HCT116 (cell line): ENCODE data around the gene EGFR. TPM values are rescaled to one million over a fixed set of nuclear protein-coding genes. Genes with fewer than 3 reads are reported as not detected.

ENCODE experiments used
- ATAC-seq: fragments of 200-7000 bp; cut with Tn5 transposase; 2 replicates; pipeline ENCODE4 v1.9.1; 2020; ENCODE audit warnings: mild to moderate bottlenecking, moderate library complexity
- BruUV-seq: library from RNA; stranded (reverse); fragments of 400-500 nt; replicated peaks from 2 replicates; lab custom pipeline; 2021; lab: Mats Ljungman, UMichigan
- CTCF ChIA-PET: fragments of 300-600 bp; sonication (Branson Sonifier 250); formaldehyde crosslinking; loops from one replicate; lab custom pipeline; 2021; ENCODE audit warnings: antibody characterized with exemption; lab: Charles Lee
- POLR2A ChIA-PET: fragments of 300-600, 350-600 bp; sonication (Branson Sonifier 250); formaldehyde crosslinking; loops from one replicate; lab custom pipeline; 2021; ENCODE audit warnings: antibody characterized with exemption; lab: Charles Lee
- RAD21 ChIA-PET, 2 experiments: fragments of 300-600 bp; sonication (Branson Sonifier 250); formaldehyde crosslinking; loops; one replicate each; lab custom pipeline; 2023; ENCODE audit warnings: low total read pairs in 2 of 2; ENCODE audit not compliant: uncharacterized antibody in 2 of 2, unreplicated experiment in 2 of 2, low non-redundant PET in 1 of 2; lab: Charles Lee
- DNase-seq: peaks from one replicate; pipeline ENCODE4 v3.0.0-alpha.2; 2010; ENCODE audit warnings: low read depth, low spot score
- H2AFZ ChIP-seq: fragments of 200-600 bp; shearing (Covaris generic), sonication (generic); 2 replicates; pipeline ENCODE4 v1.6.1; 2017; ENCODE audit warnings: low read depth, mixed run types, mixed read lengths, antibody characterized with exemption, low read length; ENCODE audit not compliant: poor library complexity, severe bottlenecking
- H3K27ac ChIP-seq: 2 replicates; pipeline ENCODE4 v1.5.1; 2012; ENCODE audit warnings: low read depth, low read length
- H3K27me3 ChIP-seq: fragments of 200-600 bp; sonication (generic); 2 replicates; pipeline ENCODE4 v1.6.1; 2016; ENCODE audit warnings: mixed run types, low read length, mixed read lengths; ENCODE audit not compliant: insufficient read depth
- H3K36me3 ChIP-seq, 2 experiments: fragments of 200-500 bp in 1 of 2; fragments of 200-600 bp in 1 of 2; sonication (Bioruptor generic) in 1 of 2; sonication (generic) in 1 of 2; 2 replicates each; pipeline versions ENCODE4 v1.5.1 to v1.6.1; 2014 to 2016; ENCODE audit warnings: low read length in 2 of 2, inconsistent platforms in 1 of 2, mixed read lengths in 1 of 2, mixed run types in 1 of 2; ENCODE audit not compliant: insufficient read depth in 2 of 2, control insufficient read depth in 1 of 2
- H3K4me1 ChIP-seq, 2 experiments: fragments of 200-600 bp in 1 of 2; sonication (generic) in 1 of 2; 2 replicates each; pipeline versions ENCODE4 v1.5.1 to v1.6.1; 2012 to 2017; ENCODE audit warnings: low read length in 2 of 2, inconsistent platforms in 1 of 2, mild to moderate bottlenecking in 1 of 2, mixed read lengths in 1 of 2, mixed run types in 1 of 2, moderate library complexity in 1 of 2; ENCODE audit not compliant: insufficient read depth in 2 of 2, control insufficient read depth in 1 of 2
- H3K4me2 ChIP-seq: fragments of 200-600 bp; sonication (generic); 2 replicates; pipeline ENCODE4 v1.6.1; 2017; ENCODE audit warnings: mixed run types, low read length, mixed read lengths
- H3K4me3 ChIP-seq, 2 experiments: fragments of 200-600 bp in 1 of 2; sonication (generic) in 1 of 2; replicated peaks in 1 of 2; 2 replicates each; pipeline ENCODE4 v1.5.1; 2011 to 2016; ENCODE audit warnings: low read length in 2 of 2, control low read depth in 1 of 2, low read depth in 1 of 2, mild to moderate bottlenecking in 1 of 2, mixed read lengths in 1 of 2, mixed run types in 1 of 2
- H3K79me2 ChIP-seq: fragments of 200-600 bp; sonication (generic); 2 replicates; pipeline ENCODE4 v1.6.1; 2017; ENCODE audit warnings: mild to moderate bottlenecking, mixed run types, low read length, moderate library complexity, mixed read lengths; ENCODE audit not compliant: insufficient read depth
- H3K9ac ChIP-seq: fragments of 200-600 bp; sonication (generic); 2 replicates; pipeline ENCODE4 v1.6.1; 2016; ENCODE audit warnings: low read length, mixed read lengths
- H3K9me2 ChIP-seq: fragments of 200-600 bp; sonication (generic), shearing (Covaris generic); 2 replicates; pipeline ENCODE4 v1.6.1; 2017; ENCODE audit warnings: mixed run types, mild to moderate bottlenecking, moderate library complexity; ENCODE audit not compliant: insufficient read depth
- H3K9me3 ChIP-seq, 2 experiments: fragments of 200-500 bp in 1 of 2; fragments of 200-600 bp in 1 of 2; sonication (Bioruptor generic) in 1 of 2; sonication (generic) in 1 of 2; 2 replicates each; pipeline ENCODE4 v1.6.1; 2014 to 2017; ENCODE audit warnings: low read length in 2 of 2, mixed read lengths in 2 of 2, inconsistent platforms in 1 of 2, low read depth in 1 of 2, mild to moderate bottlenecking in 1 of 2, mixed run types in 1 of 2, moderate library complexity in 1 of 2; ENCODE audit not compliant: control insufficient read depth in 1 of 2, insufficient read depth in 1 of 2
- H4K20me1 ChIP-seq: fragments of 200-600 bp; sonication (generic), shearing (Covaris generic); 2 replicates; pipeline ENCODE4 v1.6.1; 2017; ENCODE audit warnings: mixed run types, mild to moderate bottlenecking, moderate library complexity; ENCODE audit not compliant: insufficient read depth
- ATF3 ChIP-seq: IDR thresholded peaks from 2 replicates; pipeline ENCODE4 v1.6.1; 2012
- CBX3 ChIP-seq: IDR thresholded peaks from 2 replicates; pipeline ENCODE4 v1.6.1; 2012; ENCODE audit warnings: low read depth
- CEBPB ChIP-seq: IDR thresholded peaks from 2 replicates; pipeline ENCODE4 v1.6.1; 2012; ENCODE audit warnings: low read depth
- CTCF ChIP-seq, 3 experiments: fragments of 200-600 bp in 1 of 3; sonication (generic) in 1 of 3; IDR thresholded peaks in 2 of 3; conservative IDR thresholded peaks in 1 of 3; 2 replicates each; pipeline ENCODE4 v1.5.1; 2012 to 2017; ENCODE audit warnings: low read depth in 2 of 3, low read length in 2 of 3, antibody characterized with exemption in 1 of 3, borderline replicate concordance in 1 of 3, control low read depth in 1 of 3, mild to moderate bottlenecking in 1 of 3, mixed read lengths in 1 of 3, mixed run types in 1 of 3, moderate library complexity in 1 of 3; ENCODE audit not compliant: insufficient read depth in 1 of 3
- EGR1 ChIP-seq: IDR thresholded peaks from 2 replicates; pipeline ENCODE4 v1.6.1; 2012; ENCODE audit warnings: low read depth
- ELF1 ChIP-seq: IDR thresholded peaks from 2 replicates; pipeline ENCODE4 v1.6.1; 2012; ENCODE audit warnings: low read depth, borderline replicate concordance
- EZH2phosphoT487 ChIP-seq: fragments of 200-600 bp; IDR thresholded peaks from 2 replicates; pipeline ENCODE4 v1.6.1; 2018; ENCODE audit warnings: antibody characterized with exemption, borderline replicate concordance
- JUND ChIP-seq: IDR thresholded peaks from 2 replicates; pipeline ENCODE4 v1.6.1; 2012
- POLR2A ChIP-seq: IDR thresholded peaks from 2 replicates; pipeline ENCODE4 v1.7.0; 2011; ENCODE audit warnings: borderline replicate concordance; ENCODE audit not compliant: insufficient read depth, insufficient read length; ENCODE audit errors: extremely low read depth
- RAD21 ChIP-seq: IDR thresholded peaks from 2 replicates; pipeline ENCODE4 v1.6.1; 2012; ENCODE audit warnings: low read depth, mild to moderate bottlenecking
- SIN3A ChIP-seq: IDR thresholded peaks from 2 replicates; pipeline ENCODE4 v1.6.1; 2012; ENCODE audit warnings: low read depth
- SP1 ChIP-seq: IDR thresholded peaks from 2 replicates; pipeline ENCODE4 v1.6.1; 2012; ENCODE audit warnings: low read depth
- SRF ChIP-seq: IDR thresholded peaks from 2 replicates; pipeline ENCODE4 v1.6.1; 2012; ENCODE audit warnings: low read depth
- TCF7L2 ChIP-seq: IDR thresholded peaks from 2 replicates; pipeline ENCODE4 v1.7.0; 2011; ENCODE audit warnings: borderline replicate concordance, inconsistent platforms; ENCODE audit not compliant: insufficient read depth, insufficient read length; ENCODE audit errors: extremely low read depth
- ZFX ChIP-seq: fragments of 450-650 bp; IDR thresholded peaks from 2 replicates; pipeline ENCODE4 v1.6.1; 2017
- ZNF274 ChIP-seq: fragments of 200-500 bp; sonication (Bioruptor generic); IDR thresholded peaks from 2 replicates; pipeline ENCODE4 v1.6.1; 2014; ENCODE audit warnings: mild to moderate bottlenecking, low read depth, low read length, inconsistent platforms
- intact Hi-C: fragments of 100-400 bp; cut with micrococcal nuclease; formaldehyde crosslinking; loops from 2 replicates; pipeline ENCODE4 v1.10.0; 2022
- total RNA-seq: library from RNA; stranded (reverse); gene quantifications from one replicate; pipeline ENCODE4 v1.2.1, GENCODE V29; 2021; ENCODE audit not compliant: unreplicated experiment
- TF ChIP-seq, protein P1 (sequence below): IDR thresholded peaks from 2 replicates; pipeline ENCODE4 v1.6.1; 2011; ENCODE audit warnings: mild to moderate bottlenecking, low read length, moderate library complexity; ENCODE audit not compliant: insufficient replicate concordance; ENCODE audit errors: extremely low read depth
- TF ChIP-seq, protein P2 (sequence below): IDR thresholded peaks from 2 replicates; pipeline ENCODE4 v1.6.1; 2012

The EGFR gene
- total RNA-seq, 1 experiment from 2014 or later, result 71.5 TPM

DNA sequence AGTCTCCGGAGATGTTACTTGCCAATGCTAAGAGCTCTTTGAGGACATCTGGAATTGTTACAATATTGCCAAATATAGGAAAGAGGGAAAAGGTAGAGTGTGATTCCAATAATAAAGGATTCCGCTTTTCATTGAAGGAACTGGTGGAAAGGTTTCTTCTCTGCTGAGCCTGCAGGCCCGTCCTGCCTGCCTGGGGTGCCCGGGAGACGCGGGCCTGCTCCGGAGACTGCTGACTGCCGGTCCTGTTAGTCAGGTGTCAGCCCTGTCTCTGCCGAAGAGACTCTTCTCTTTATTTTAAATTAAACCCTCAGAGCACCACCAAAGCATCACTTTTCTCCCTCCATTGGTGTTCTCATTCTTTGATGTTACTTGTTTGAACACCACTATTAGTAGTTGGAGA lies 2.2 kb downstream of the EGFR start:
- RAD21 ChIA-PET, result interaction anchor here in 1 of 2 experiments (0.7 kb wide), 1 partner anchor 86 kb away, joined by 3 read pairs; no protein-coding TSS in a partner anchor
- Histone ChIP-seq H4K20me1 (0 out of 2 replicates have a peak, but pooled peaks cover 4% of the 10 kb centered on the region), H3K4me1 (peaks cover 12 to 17% of the 10 kb centered on the region in 2 experiments)
- TF ChIP-seq ATF3 (no peak), JUND (no peak), SP1 (no peak), CTCF (IDR thresholded peaks at IDR 0.05 in 2 of 3, conservative IDR thresholded peaks at IDR 0.05 in 1 of 3; ENCODE audit: borderline replicate concordance in 1 of 3, insufficient read depth in 1 of 3, low read depth in 2 of 3, low read length in 2 of 3) (no peak), SRF (no peak), ZNF274 (no peak), CEBPB (no peak), EZH2phosphoT487 (no peak), ELF1 (no peak), POLR2A (no peak), RAD21 (no peak), ZFX (no peak), SIN3A (no peak), CBX3 (no peak), TCF7L2 (no peak), EGR1 (no peak)
- TF ChIP-seq, protein P1, sequence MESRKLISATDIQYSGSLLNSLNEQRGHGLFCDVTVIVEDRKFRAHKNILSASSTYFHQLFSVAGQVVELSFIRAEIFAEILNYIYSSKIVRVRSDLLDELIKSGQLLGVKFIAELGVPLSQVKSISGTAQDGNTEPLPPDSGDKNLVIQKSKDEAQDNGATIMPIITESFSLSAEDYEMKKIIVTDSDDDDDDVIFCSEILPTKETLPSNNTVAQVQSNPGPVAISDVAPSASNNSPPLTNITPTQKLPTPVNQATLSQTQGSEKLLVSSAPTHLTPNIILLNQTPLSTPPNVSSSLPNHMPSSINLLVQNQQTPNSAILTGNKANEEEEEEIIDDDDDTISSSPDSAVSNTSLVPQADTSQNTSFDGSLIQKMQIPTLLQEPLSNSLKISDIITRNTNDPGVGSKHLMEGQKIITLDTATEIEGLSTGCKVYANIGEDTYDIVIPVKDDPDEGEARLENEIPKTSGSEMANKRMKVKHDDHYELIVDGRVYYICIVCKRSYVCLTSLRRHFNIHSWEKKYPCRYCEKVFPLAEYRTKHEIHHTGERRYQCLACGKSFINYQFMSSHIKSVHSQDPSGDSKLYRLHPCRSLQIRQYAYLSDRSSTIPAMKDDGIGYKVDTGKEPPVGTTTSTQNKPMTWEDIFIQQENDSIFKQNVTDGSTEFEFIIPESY, result no peak
- TF ChIP-seq, protein P2, sequence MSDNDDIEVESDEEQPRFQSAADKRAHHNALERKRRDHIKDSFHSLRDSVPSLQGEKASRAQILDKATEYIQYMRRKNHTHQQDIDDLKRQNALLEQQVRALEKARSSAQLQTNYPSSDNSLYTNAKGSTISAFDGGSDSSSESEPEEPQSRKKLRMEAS, result no peak
- TF ChIP-seq, all 23 proteins: peak for 0
- POLR2A ChIA-PET, result no interaction called here
- Histone ChIP-seq H3K4me3 (no peak overlapping the region; a peak in 1 of 4 replicates), H3K9me3 (no peaks in the 10 kb centered on the region), H3K27ac (no peak overlapping the region), H3K36me3 (peaks cover 0 to 17% of the 10 kb centered on the region in 2 experiments; a peak in 1 of 4 replicates), H3K27me3 (no peaks in the 10 kb centered on the region), H3K4me2 (peak overlapping the region; percentile 89), H3K9me2 (no peaks in the 10 kb centered on the region), H2AFZ (no peak overlapping the region), H3K9ac (0 out of 2 replicates have a peak overlapping the region, but pooled peaks have one; percentile 85), H3K79me2 (peaks cover 68% of the 10 kb centered on the region)
- DNase-seq (no peak), ATAC-seq (no peak)
- CTCF ChIA-PET, result no interaction called here
- intact Hi-C loops, result loop anchor here (2.0 kb wide), 1 partner anchor 112 kb away; no protein-coding TSS in a partner anchor
- TSS peak; percentile 38 for BruUV-seq
